ENCODE measurements around the gene ACOXL.

Gene ACOXL

DNA sequence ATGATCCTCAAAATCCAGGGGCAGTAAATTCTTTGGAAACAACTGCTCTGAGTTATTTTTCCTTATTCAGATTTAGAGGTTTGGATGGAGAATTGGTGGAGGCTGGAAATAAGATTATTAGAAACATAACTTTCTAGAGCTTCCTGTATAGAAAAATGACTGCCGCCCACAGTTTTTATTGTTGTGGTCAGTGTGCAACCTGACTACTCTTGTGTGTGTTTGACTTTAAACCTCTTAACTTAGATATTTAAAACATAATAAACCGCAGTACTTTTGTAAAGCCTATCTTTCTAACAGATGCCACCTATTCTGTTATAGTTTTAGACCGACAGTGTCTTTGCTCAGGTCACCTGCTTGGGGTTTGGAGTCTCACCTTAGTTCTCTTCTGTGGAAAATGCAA is 272.9 kb downstream of the ACOXL start:
- Histone ChIP-seq H3K9me3 (ENCODE audit: control insufficient read depth, insufficient read depth, low read depth, low read length) (no peaks in the 10 kb centered on the region), H3K4me3 (ENCODE audit: low read depth, low read length) (no peak overlapping the region), H3K36me3 (ENCODE audit: control insufficient read depth in 2 of 2, insufficient read depth in 1 of 2, low read length in 2 of 2) (no peaks in the 10 kb centered on the region), H3K27ac (ENCODE audit: extremely low read depth, low read depth, low read length) (no peak overlapping the region), H3K4me1 (ENCODE audit: control insufficient read depth, insufficient read depth, low read length) (no peaks in the 10 kb centered on the region)
- TF ChIP-seq BCL11B (tag by site-specific recombination; IDR thresholded peaks at IDR 0.05; ENCODE audit: low read depth) (no peak), ZNF174 (tag by site-specific recombination; IDR thresholded peaks at IDR 0.05) (no peak), ZNF521 (tag by site-specific recombination; IDR thresholded peaks at IDR 0.05) (no peak), ZNF621 (tag by site-specific recombination; IDR thresholded peaks at IDR 0.05) (no peak), KLF7 (tag by site-specific recombination; IDR thresholded peaks at IDR 0.05; ENCODE audit: borderline replicate concordance) (no peak), ZNF155 (tag by site-specific recombination; IDR thresholded peaks at IDR 0.05) (no peak), ZBTB8A (tag by site-specific recombination; IDR thresholded peaks at IDR 0.05) (no peak)
- TF ChIP-seq, protein P1, sequence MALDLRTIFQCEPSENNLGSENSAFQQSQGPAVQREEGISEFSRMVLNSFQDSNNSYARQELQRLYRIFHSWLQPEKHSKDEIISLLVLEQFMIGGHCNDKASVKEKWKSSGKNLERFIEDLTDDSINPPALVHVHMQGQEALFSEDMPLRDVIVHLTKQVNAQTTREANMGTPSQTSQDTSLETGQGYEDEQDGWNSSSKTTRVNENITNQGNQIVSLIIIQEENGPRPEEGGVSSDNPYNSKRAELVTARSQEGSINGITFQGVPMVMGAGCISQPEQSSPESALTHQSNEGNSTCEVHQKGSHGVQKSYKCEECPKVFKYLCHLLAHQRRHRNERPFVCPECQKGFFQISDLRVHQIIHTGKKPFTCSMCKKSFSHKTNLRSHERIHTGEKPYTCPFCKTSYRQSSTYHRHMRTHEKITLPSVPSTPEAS (tag by site-specific recombination; IDR thresholded peaks at IDR 0.05): no peak
- TF ChIP-seq, protein P2, sequence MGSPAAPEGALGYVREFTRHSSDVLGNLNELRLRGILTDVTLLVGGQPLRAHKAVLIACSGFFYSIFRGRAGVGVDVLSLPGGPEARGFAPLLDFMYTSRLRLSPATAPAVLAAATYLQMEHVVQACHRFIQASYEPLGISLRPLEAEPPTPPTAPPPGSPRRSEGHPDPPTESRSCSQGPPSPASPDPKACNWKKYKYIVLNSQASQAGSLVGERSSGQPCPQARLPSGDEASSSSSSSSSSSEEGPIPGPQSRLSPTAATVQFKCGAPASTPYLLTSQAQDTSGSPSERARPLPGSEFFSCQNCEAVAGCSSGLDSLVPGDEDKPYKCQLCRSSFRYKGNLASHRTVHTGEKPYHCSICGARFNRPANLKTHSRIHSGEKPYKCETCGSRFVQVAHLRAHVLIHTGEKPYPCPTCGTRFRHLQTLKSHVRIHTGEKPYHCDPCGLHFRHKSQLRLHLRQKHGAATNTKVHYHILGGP (tag by site-specific recombination; IDR thresholded peaks at IDR 0.05): no peak
- TF ChIP-seq, protein P3, sequence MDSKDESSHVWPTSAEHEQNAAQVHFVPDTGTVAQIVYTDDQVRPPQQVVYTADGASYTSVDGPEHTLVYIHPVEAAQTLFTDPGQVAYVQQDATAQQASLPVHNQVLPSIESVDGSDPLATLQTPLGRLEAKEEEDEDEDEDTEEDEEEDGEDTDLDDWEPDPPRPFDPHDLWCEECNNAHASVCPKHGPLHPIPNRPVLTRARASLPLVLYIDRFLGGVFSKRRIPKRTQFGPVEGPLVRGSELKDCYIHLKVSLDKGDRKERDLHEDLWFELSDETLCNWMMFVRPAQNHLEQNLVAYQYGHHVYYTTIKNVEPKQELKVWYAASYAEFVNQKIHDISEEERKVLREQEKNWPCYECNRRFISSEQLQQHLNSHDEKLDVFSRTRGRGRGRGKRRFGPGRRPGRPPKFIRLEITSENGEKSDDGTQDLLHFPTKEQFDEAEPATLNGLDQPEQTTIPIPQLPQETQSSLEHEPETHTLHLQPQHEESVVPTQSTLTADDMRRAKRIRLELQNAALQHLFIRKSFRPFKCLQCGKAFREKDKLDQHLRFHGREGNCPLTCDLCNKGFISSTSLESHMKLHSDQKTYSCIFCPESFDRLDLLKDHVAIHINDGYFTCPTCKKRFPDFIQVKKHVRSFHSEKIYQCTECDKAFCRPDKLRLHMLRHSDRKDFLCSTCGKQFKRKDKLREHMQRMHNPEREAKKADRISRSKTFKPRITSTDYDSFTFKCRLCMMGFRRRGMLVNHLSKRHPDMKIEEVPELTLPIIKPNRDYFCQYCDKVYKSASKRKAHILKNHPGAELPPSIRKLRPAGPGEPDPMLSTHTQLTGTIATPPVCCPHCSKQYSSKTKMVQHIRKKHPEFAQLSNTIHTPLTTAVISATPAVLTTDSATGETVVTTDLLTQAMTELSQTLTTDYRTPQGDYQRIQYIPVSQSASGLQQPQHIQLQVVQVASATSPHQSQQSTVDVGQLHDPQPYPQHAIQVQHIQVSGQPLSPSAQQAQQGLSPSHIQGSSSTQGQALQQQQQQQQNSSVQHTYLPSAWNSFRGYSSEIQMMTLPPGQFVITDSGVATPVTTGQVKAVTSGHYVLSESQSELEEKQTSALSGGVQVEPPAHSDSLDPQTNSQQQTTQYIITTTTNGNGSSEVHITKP (tag by site-specific recombination; IDR thresholded peaks at IDR 0.05): no peak
- ChIA-PET POLR2A (no interaction called here), CTCF (no interaction called here)

DNA sequence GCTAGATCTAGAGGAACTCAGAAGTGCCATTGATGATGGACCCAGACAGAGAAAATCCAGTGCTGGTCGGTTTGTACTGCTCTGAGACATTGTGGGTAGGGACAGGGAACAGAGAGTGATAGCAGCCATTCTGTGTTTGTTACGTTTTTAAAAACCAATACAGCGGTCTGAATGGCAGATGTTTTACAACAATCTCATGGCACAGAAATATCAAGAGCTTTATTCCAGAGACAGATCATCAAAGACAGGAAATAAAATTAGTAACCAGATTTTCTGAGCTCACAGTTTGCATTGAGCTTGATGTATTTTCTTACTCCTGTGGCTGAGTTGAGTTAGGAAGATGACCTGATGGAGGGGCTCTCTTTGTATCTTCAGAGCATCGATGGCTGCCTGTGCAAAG is 273.4 kb downstream of the ACOXL start:
- Histone ChIP-seq H3K27ac (ENCODE audit: extremely low read depth, low read depth, low read length) (no peak overlapping the region), H3K4me1 (ENCODE audit: control insufficient read depth, insufficient read depth, low read length) (no peaks in the 10 kb centered on the region), H3K4me3 (ENCODE audit: low read depth, low read length) (no peak overlapping the region), H3K36me3 (ENCODE audit: control insufficient read depth in 2 of 2, insufficient read depth in 1 of 2, low read length in 2 of 2) (no peaks in the 10 kb centered on the region), H3K9me3 (ENCODE audit: control insufficient read depth, insufficient read depth, low read depth, low read length) (no peaks in the 10 kb centered on the region)
- ChIA-PET POLR2A (no interaction called here), CTCF (interaction anchor here (0.9 kb wide), 1 partner anchor 8 kb away, joined by 6 read pairs; no protein-coding TSS in a partner anchor)
- no peak for TF ChIP-seq ZFHX2 (tag by site-specific recombination; conservative IDR thresholded peaks at IDR 0.05)
- TF ChIP-seq ZNF596 (tag by site-specific recombination; IDR thresholded peaks at IDR 0.05): no peak
- no peak for TF ChIP-seq ZNF776 (tag by site-specific recombination; IDR thresholded peaks at IDR 0.05; ENCODE audit: borderline replicate concordance)
- TF ChIP-seq ZNF548 (tag by site-specific recombination; IDR thresholded peaks at IDR 0.05): no peak
- TF ChIP-seq ZBTB44 (tag by site-specific recombination; IDR thresholded peaks at IDR 0.05): no peak
- TF ChIP-seq, protein P4, sequence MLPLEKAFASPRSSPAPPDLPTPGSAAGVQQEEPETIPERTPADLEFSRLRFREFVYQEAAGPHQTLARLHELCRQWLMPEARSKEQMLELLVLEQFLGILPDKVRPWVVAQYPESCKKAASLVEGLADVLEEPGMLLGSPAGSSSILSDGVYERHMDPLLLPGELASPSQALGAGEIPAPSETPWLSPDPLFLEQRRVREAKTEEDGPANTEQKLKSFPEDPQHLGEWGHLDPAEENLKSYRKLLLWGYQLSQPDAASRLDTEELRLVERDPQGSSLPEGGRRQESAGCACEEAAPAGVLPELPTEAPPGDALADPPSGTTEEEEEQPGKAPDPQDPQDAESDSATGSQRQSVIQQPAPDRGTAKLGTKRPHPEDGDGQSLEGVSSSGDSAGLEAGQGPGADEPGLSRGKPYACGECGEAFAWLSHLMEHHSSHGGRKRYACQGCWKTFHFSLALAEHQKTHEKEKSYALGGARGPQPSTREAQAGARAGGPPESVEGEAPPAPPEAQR (tag by site-specific recombination; IDR thresholded peaks at IDR 0.05): no peak
- no peak for TF ChIP-seq KLF9 (tag by site-specific recombination; IDR thresholded peaks at IDR 0.05; ENCODE audit: low read depth)
- no peak for TF ChIP-seq ZNF660 (tag by site-specific recombination; IDR thresholded peaks at IDR 0.05)
- no peak for TF ChIP-seq ZNF391 (tag by site-specific recombination; IDR thresholded peaks at IDR 0.05; ENCODE audit: borderline replicate concordance, low read depth)
- no peak for TF ChIP-seq SP2 (tag by site-specific recombination; IDR thresholded peaks at IDR 0.05)
- TF ChIP-seq SP3 (tag by site-specific recombination; IDR thresholded peaks at IDR 0.05): no peak
- TF ChIP-seq ZNF311 (tag by site-specific recombination; IDR thresholded peaks at IDR 0.05; ENCODE audit: borderline replicate concordance): no peak
- TF ChIP-seq IKZF3 (tag by site-specific recombination; IDR thresholded peaks at IDR 0.05): no peak
- no peak for TF ChIP-seq GLI2 (tag by site-specific recombination; IDR thresholded peaks at IDR 0.05; ENCODE audit: borderline replicate concordance, low read depth)
- no peak for TF ChIP-seq ZNF416 (tag by site-specific recombination; IDR thresholded peaks at IDR 0.05)
- no peak for TF ChIP-seq INSM2 (tag by site-specific recombination; IDR thresholded peaks at IDR 0.05)

Measured in HEK293 (cell line).